ENCODE data around the gene ZNFX1.

DNA sequence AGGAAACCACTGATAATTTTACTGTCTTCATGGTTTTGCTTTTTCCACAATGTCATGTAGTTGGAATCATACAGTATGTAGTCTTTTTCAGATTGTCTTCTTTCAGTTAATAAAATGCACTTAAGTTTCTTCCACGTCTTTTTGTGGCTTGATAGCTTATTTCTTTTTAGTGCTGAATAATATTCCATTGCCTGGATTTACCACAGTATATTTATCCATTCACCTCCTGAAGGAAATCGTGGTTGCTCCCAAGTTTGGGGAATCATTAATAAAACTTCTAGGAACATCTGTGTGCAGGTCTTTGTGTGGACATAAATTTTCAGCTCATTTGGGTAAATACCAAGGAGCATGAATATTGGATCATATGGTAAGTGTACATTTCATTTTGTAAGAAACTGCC, 38.8 kb upstream of the ZNFX1 start:
- TF ChIP-seq, protein P1, sequence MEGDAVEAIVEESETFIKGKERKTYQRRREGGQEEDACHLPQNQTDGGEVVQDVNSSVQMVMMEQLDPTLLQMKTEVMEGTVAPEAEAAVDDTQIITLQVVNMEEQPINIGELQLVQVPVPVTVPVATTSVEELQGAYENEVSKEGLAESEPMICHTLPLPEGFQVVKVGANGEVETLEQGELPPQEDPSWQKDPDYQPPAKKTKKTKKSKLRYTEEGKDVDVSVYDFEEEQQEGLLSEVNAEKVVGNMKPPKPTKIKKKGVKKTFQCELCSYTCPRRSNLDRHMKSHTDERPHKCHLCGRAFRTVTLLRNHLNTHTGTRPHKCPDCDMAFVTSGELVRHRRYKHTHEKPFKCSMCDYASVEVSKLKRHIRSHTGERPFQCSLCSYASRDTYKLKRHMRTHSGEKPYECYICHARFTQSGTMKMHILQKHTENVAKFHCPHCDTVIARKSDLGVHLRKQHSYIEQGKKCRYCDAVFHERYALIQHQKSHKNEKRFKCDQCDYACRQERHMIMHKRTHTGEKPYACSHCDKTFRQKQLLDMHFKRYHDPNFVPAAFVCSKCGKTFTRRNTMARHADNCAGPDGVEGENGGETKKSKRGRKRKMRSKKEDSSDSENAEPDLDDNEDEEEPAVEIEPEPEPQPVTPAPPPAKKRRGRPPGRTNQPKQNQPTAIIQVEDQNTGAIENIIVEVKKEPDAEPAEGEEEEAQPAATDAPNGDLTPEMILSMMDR (conservative IDR thresholded peaks at IDR 0.05): no peak
- no peak for TF ChIP-seq ZFX (IDR thresholded peaks at IDR 0.05)
